Upper lobe of right lung (tissue), 1 donor: ENCODE data around the gene SEPTIN3. TPM values are rescaled to one million over a fixed set of nuclear protein-coding genes. Genes with fewer than 3 reads are reported as not detected.

Experiments used
- ATAC-seq: fragments of 200-7000 bp; cut with Tn5 transposase; one replicate; pipeline ENCODE4 v1.9.1; 2020; ENCODE audit warnings: mild to moderate bottlenecking, moderate library complexity
- DNase-seq: peaks from one replicate; pipeline ENCODE4 v3.0.0-alpha.2; 2020
- H3K27ac ChIP-seq: fragments of 200-600 bp; one replicate; pipeline ENCODE4 v1.8.0; 2022
- H3K27me3 ChIP-seq: fragments of 200-600 bp; one replicate; pipeline ENCODE4 v1.8.0; 2022; ENCODE audit warnings: mild to moderate bottlenecking
- H3K36me3 ChIP-seq: fragments of 200-600 bp; one replicate; pipeline ENCODE4 v1.8.0; 2022
- H3K4me1 ChIP-seq: fragments of 200-600 bp; one replicate; pipeline ENCODE4 v1.8.0; 2022
- H3K4me3 ChIP-seq: fragments of 200-600 bp; one replicate; pipeline ENCODE4 v1.8.0; 2022; ENCODE audit warnings: mild to moderate bottlenecking
- H3K9me3 ChIP-seq: fragments of 200-600 bp; one replicate; pipeline ENCODE4 v1.8.0; 2022
- CTCF ChIP-seq: fragments of 200-600 bp; IDR thresholded peaks from one replicate; pipeline ENCODE4 v1.8.0; 2022; ENCODE audit warnings: antibody characterized with exemption
- intact Hi-C: fragments of 100-400 bp; cut with DNase I; formaldehyde crosslinking; loops from one replicate; pipeline ENCODE4 v1.11.0; 2022
- total RNA-seq: library from RNA; stranded (reverse); fragmentation: NEBNext Ultra II Directional; extraction: Animal tissue kit (Norgen Biotek cat#: 25700); gene quantifications from one replicate; pipeline ENCODE4 v1.2.1, GENCODE V29; 2021
- donor health status: DM: no; HTN: yes; CAD: no; lungs with severe emphysema.

Gene SEPTIN3
- total RNA-seq, 1 donor from 2014 or later = 3.2 TPM

DNA sequence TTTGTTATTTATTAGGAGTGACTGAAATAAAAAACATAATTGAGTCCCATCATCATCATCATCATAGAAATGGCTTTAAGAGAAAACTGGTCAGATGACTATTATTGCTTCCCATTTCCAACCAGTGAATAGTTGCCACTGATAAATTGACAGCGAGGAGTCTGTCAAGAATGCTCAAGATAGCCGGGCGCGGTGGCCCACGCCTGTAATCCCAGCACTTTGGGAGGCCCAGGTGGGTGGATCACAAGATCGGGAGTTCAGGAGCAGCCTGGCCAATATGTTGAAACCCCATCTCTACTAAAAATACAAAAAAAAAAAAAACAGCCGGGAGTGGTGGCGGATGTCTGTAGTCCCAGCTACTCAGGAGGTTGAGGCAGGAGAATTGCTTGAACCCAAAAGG, 31.2 kb downstream of the SEPTIN3 start:
- no peak for DNase-seq
- H3K27me3 ChIP-seq = no peaks in the 10 kb centered on the region
- no peaks in the 10 kb centered on the region for H3K36me3 ChIP-seq
- H3K9me3 ChIP-seq = peaks cover under 1% of the 10 kb centered on the region
- intact Hi-C loops = no loop called here
- no peak for ATAC-seq
- H3K27ac ChIP-seq = no peak overlapping the region
- H3K4me1 ChIP-seq = no peaks in the 10 kb centered on the region
- no peak for TF ChIP-seq CTCF
- no peak overlapping the region for H3K4me3 ChIP-seq

GRCh38 chr22:42001121-42001520, 31.9 kb downstream of the SEPTIN3 start:
- intact Hi-C loops = no loop called here
- DNase-seq (no peak), ATAC-seq (no peak)
- Histone ChIP-seq H3K27me3 (no peaks in the 10 kb centered on the region), H3K36me3 (no peaks in the 10 kb centered on the region), H3K9me3 (peaks cover 6% of the 10 kb centered on the region), H3K4me1 (no peaks in the 10 kb centered on the region), H3K27ac (no peak overlapping the region), H3K4me3 (no peak overlapping the region)
- TF ChIP-seq CTCF = no peak

GRCh38 chr22:42001706-42002105, 32.5 kb downstream of the SEPTIN3 start:
- DNase-seq (peak; percentile 51), ATAC-seq (no peak)
- Histone ChIP-seq H3K27me3 (no peaks in the 10 kb centered on the region), H3K27ac (no peak overlapping the region), H3K4me1 (no peaks in the 10 kb centered on the region), H3K36me3 (no peaks in the 10 kb centered on the region), H3K9me3 (peaks cover 6% of the 10 kb centered on the region), H3K4me3 (no peak overlapping the region)
- intact Hi-C loops = no loop called here
- TF ChIP-seq CTCF = no peak

GRCh38 chr22:42007922-42008321, 38.7 kb downstream of the SEPTIN3 start:
- ATAC-seq (no peak), DNase-seq (no peak)
- Histone ChIP-seq H3K36me3 (no peaks in the 10 kb centered on the region), H3K4me1 (no peaks in the 10 kb centered on the region), H3K9me3 (peaks cover 24% of the 10 kb centered on the region), H3K27me3 (no peaks in the 10 kb centered on the region), H3K4me3 (no peak overlapping the region), H3K27ac (no peak overlapping the region)
- TF ChIP-seq CTCF = no peak
- intact Hi-C loops = no loop called here

DNA sequence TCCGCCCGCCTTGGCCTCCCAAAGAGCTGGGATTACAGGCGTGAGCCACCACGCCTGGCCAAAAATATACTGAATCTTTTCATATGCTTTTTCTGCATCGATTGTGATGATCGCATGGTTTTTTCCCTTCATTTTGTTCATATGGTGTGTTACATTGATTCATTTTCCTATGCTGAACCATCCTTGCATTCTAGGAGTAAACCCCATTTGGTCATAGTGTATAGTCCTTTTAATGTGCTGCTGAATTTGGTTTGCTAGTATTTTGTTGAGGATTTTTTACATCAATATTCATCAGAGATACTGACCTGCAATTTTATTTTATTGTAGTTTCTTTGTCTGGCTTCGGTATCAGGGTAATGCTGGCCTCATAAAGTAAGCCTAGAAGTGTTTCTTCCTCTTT, 41.5 kb downstream of the SEPTIN3 start:
- ATAC-seq = no peak
- no peaks in the 10 kb centered on the region for H3K4me1 ChIP-seq
- peaks cover 20% of the 10 kb centered on the region for H3K9me3 ChIP-seq
- no peak overlapping the region for H3K27ac ChIP-seq
- no peak for TF ChIP-seq CTCF
- no peaks in the 10 kb centered on the region for H3K27me3 ChIP-seq
- H3K4me3 ChIP-seq = no peak overlapping the region
- H3K36me3 ChIP-seq = no peaks in the 10 kb centered on the region
- intact Hi-C loops = no loop called here
- no peak for DNase-seq

DNA sequence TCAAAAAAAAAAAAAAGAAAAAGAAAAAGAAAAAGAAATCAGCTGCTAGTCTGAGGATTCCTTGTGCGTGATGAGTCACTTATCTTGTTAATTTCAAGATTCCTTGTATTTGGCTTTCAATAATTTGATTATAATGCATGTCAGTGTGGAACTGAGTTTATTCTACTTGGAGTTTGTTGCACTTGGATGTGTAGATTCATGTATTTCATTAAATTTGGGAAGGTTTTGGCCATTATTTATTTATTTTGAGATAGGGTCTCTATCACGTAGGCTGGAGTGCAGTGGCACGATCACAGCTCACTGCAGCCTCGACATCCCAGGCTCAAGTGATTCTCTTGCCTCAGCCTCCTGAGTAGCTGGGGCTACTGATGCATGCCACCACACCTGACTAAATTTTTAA, 44.1 kb downstream of the SEPTIN3 start:
- Histone ChIP-seq H3K4me3 (no peak overlapping the region), H3K27me3 (peaks cover 7% of the 10 kb centered on the region), H3K36me3 (no peaks in the 10 kb centered on the region), H3K27ac (no peak overlapping the region), H3K4me1 (no peaks in the 10 kb centered on the region), H3K9me3 (peaks cover 17% of the 10 kb centered on the region)
- intact Hi-C loops = no loop called here
- no peak for TF ChIP-seq CTCF
- ATAC-seq = no peak
- DNase-seq = no peak
